NCI-H82 treated with DMSO at 0.1 percent for 48 hours (cell line): ENCODE results near the gene PEAK1.

Source experiments
- DNase-seq: peaks from one replicate; lab custom pipeline; 2025; ENCODE audit not compliant: unreplicated experiment; lab: John Stamatoyannopoulos, UW

PEAK1 gene

DNA sequence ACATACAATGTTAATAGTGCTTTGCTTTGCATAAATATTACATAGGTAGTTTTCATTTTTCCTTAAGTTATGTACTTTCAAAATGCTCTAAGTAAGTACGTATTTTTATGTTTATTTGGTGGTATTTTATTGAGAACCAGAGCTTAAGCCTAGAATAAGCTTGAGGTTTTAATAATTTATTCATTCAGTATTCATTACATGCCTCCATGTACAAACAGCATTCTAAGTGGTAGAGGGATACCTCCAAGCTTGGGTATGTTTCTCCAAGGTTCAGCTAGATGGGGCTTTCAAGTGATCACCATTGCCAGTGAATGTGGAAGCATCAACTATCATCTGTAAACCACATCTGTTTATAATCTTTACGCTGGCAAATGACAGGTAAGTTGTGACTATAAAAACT is 52.3 kb downstream of the PEAK1 start:
- DNase-seq: no peak

DNA sequence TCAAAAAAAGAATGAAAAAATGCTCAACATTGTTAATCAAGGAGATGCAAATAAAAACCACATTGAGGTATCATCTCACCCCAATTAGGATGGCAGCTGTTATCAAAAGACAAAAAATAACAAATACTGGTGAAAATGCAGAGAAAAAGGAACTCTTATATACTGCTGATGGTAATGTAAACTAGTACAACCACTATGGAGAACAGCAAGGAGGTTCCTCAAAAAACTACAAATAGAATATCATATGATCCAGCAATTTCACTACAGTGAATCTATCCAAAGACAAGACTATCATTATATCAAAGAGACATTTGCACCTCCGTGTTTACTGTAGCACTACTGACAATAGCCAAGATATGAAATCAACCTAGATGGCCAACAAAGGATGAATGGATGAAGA is 58.4 kb downstream of the PEAK1 start:
- no peak for DNase-seq

- DNase-seq: no peak
Observed at GRCh38 chr15:77358545-77359240, 61.2 kb downstream of the PEAK1 start.

DNA sequence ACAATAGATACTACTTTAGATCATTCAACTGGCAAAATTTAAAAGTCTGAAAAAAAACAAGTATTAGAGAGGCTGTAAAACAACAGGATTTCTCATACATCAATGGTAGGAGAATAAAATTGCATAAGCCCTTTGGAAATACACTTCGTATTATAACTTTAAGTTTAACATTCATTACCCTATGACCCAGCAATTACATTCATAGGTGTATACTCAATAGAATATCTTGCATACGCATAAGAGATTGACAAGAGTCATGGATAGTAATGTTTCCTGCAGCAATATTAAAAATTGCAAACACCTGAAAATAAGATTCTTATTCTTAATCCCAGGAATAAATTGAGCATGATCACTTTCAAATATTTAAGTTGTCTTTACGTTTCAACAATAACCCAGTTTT is 63.6 kb downstream of the PEAK1 start:
- no peak for DNase-seq

DNA sequence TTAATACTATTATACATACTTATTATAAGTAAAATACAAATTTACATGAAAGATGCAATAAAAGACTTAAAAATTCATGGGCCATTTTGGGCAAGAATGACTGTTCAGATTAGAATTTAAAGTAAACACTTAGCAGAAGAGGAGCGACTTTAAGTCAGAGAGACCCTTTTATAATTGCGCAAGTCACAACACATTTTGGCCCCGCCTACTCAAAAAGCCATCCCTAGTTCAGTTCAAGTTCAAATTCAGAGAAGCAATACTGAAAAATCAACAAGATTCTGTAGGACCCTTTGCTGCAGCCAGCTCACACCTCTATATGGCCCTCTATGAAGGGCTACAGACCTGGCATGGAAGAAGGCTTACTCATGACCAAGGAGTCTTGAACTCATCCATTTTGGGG is 64.6 kb downstream of the PEAK1 start:
- no peak for DNase-seq

- no peak for DNase-seq
Observed at GRCh38 chr15:77354063-77354462, 65.8 kb downstream of the PEAK1 start.

GRCh38 chr15:77352887-77353286 is 67.0 kb downstream of the PEAK1 start:
- DNase-seq: no peak

- no peak for DNase-seq
Observed at GRCh38 chr15:77350792-77351191, 69.1 kb downstream of the PEAK1 start.

GRCh38 chr15:77349666-77350065 is 70.2 kb downstream of the PEAK1 start:
- DNase-seq: no peak

DNA sequence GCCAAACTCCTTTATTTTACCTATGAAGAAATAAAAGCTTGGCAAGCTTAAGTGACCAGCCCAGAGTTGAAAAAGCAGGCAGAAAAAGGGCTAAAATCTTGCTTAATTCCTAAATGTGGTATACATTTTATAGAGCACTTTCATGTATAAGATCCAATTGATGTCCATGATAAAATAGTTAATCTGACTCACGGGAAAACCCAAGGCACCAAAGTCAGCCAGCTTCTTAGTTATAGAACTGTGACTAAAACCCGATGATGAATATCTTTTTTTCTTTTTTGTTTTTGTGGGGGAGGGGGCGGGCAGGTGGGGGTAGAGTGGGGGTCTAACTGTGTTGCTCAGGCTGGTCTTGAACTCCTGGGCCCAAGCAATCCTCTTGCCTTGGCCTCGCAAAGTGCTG is 71.4 kb downstream of the PEAK1 start:
- DNase-seq: no peak

DNA sequence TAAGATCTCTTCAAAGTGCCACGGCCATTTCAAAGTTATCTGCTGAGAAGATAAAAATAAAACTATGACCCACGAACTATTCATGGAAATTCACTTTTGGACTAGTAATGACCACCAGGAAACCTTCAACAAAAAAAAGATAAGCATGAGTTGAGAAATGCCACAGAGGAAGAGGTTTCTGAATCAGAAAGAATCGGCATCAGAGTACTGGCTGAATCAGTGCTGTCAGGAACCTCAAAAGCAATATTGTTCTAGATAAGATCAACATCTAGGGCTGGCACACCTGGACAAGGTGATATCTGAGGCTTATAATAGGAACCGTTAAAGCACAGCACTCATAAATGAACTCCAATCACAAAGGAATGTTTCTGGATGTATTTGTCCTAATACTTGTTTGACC is 72.7 kb downstream of the PEAK1 start:
- no peak for DNase-seq

- no peak for DNase-seq
Observed at GRCh38 chr15:77346245-77347036, 73.5 kb downstream of the PEAK1 start.

DNA sequence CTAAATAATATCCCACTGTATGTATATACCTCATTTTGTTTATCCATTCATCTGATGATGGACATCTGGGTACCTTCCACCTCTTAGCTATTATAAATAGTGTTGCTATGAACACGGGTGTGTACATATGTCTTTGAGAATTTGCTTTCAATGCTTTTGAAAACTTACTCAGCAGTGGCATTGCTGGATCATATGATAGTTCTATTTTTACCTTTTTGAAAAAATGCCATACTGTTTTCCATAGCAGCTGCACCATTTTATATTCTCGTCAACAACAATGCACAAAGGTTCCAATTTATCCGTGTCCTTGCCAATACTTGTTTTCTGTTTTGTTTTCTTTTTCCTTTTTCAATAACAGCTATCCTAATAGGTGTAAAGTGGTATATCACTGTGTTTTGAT is 77.1 kb downstream of the PEAK1 start:
- no peak for DNase-seq

DNA sequence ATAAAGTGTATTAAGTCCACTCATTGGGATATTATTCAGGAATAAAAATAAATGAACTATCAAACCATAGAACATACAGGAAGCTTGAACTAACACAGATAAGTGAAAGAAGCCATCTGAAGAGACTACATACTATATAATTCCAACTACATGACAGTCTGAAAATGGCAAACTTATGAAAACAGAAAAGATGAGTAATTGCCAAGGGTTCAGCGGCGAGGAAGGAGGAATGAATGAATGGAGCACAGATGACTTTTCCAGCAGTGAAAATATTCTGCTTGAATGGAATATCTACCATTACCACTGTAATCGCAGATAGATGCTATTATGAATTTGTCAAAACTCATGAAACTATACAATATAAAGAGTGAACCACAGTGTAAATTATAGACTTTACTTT is 79.7 kb downstream of the PEAK1 start:
- DNase-seq: no peak

- no peak for DNase-seq
Observed at GRCh38 chr15:77336006-77336405, 83.9 kb downstream of the PEAK1 start.

DNA sequence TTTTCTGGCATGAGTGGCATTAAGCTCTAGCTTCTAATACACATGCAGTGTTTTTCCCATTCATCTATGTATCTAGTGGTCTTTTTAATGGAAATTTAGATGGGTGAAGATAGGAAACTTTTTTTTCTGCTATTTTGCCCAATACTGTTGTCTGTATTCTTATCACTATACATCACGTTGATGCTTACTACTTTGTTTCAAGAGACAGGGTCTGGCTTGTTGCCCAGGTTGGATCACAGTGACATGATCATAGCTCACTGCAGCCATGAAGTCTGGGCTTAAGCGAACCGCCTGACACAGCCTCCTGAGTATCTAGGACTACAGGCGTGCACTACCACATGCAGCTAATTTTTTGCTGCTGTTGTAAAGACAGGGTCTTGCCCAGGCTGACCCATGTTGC is 84.6 kb downstream of the PEAK1 start:
- no peak for DNase-seq

- no peak for DNase-seq
Observed at GRCh38 chr15:77333166-77333565, 86.7 kb downstream of the PEAK1 start.

DNA sequence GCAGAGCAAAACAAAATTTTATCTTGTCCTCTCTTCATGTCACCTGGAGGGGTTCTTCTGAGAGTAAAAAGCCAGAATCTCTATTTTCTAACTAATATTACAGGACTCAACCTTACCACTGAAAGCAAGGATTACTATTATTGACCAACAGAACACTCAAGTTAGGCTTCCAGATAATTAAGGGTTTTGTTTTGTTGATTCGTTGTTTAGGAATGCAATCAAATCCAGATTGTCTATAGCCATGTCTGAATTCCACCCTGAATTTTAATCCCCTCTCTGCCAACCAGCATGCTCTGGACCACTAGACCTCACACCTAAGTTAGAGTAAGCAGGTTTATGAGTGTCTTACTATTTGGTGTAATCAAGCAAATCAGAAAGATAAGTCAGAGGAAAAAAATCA is 90.7 kb downstream of the PEAK1 start:
- DNase-seq: no peak

DNA sequence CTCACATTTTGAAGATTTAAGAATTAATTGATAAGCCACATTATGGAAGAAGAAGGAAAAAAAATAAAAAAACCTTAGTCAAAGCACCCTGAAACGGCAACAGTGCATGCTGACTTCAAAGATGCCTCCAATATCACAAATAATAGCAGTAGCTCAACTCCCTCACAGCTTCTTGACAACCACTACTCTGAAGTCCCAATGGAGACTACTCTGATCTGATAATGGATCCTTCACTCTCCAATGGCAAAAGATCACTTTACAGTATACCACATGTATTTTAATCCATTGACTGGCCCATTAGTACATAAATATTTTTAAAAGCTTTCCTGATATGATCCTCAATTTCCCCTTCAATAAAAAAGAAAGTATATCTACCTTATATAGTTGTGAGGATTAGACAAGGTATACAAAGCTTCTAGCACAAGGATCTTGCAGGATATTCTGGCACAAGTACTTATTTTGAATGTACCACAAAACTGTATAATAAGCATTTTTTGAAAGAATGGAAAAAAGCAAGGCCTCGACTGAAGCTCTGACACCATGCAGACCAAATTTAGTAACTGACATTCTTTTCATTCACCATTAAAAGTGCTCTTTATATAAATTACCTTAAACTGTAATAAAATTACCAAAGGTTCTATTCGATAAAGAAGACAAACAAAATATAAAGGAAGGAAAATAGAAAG is 91.9 kb downstream of the PEAK1 start:
- no peak for DNase-seq

GRCh38 chr15:77327168-77327567 is 92.7 kb downstream of the PEAK1 start:
- DNase-seq: no peak

DNA sequence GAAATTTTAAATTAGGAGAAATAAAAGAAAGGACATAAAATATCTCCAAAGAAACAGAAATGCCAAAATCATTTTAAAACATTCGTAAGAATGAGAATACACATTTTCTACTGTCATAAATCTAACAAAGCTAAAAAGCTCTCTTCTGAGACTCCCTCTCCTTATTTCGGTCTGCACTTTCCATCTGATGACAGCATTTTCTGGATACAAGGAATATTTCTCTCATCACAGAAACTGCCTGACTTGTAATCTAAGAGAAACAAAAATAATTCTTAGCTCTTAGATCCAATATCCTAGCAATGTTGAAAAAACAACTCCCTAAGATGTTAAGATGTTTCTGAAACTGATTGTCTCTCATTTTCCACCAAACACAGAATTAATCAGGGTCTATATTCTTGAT is 93.5 kb downstream of the PEAK1 start:
- DNase-seq: no peak

- DNase-seq: no peak
Observed at GRCh38 chr15:77312523-77312922, 107.4 kb downstream of the PEAK1 start.
